M059J (cell line): Measurements from ENCODE around the gene MLEC. TPM values are rescaled to one million over a fixed set of nuclear protein-coding genes. Genes with fewer than 3 reads are reported as not detected.
"Not testable (repeated sequence)": the region's sequence is repeated elsewhere in the genome, so short reads cannot be mapped to it uniquely, and the experiment has no call there.

Experiments used
- DNase-seq: peaks from one replicate; pipeline ENCODE4 v3.0.0-alpha.2; 2012; ENCODE audit warnings: low read depth
- total RNA-seq: library from RNA; depleted of rRNA; stranded (reverse); fragments of >200 nt; shearing (Covaris generic); gene quantifications from 2 replicates; pipeline ENCODE4 v1.2.3, GENCODE V29; 2014

The MLEC gene
- total RNA-seq, 1 experiment from 2014 or later = 148 TPM

GRCh38 chr12:120662879-120663278 lies 24.1 kb upstream of the MLEC start:
- DNase-seq = no peak

GRCh38 chr12:120663741-120664140 lies 23.2 kb upstream of the MLEC start:
- DNase-seq = no peak

DNA sequence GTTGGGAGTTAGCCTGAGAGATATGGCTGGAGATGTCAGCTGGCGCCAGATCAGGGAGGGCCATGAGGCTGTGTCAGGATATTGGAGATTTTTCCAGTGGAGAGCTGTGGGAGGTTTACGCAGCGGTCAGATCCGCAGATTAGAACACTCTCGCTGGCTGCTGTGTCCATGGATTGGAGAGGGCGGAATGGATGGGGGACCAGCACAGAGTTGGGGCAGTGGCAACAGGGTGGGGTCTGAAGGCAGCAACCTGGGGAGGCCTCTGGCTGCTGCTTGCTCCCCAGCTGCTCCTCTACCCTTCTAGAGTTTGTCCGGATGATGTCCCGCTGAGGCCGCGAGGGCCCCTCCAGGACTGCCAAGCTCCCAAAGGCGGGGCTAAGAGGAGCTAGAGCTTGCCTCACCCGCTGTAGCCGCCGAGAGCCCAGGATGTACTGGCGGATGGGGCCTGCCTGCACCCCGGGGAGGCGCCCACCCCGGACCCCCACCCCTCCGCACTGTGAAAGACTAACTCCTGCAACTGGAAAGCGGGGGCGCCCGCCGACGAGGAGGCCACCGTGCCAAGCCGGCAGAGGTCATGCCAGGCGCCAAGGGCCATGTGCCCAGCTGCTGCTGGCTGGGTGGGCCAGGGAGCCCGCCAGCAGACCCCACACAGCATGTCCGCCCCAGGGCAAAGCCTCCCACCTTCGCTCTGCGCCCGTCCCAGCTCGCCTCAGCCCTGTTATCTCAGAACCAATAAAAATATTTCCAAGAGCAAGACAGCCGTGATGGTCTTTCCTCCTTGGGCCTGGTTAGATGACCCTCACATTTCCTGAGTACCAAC lies 20.2 kb upstream of the MLEC start:
- no peak for DNase-seq

- no peak for DNase-seq
Measured at GRCh38 chr12:120668091-120668867, 18.7 kb upstream of the MLEC start.

GRCh38 chr12:120668868-120669840 lies 17.8 kb upstream of the MLEC start:
- peak; percentile 28 for DNase-seq

- DNase-seq = not testable (repeated sequence)
Measured at GRCh38 chr12:120670237-120670636, 16.7 kb upstream of the MLEC start.

DNA sequence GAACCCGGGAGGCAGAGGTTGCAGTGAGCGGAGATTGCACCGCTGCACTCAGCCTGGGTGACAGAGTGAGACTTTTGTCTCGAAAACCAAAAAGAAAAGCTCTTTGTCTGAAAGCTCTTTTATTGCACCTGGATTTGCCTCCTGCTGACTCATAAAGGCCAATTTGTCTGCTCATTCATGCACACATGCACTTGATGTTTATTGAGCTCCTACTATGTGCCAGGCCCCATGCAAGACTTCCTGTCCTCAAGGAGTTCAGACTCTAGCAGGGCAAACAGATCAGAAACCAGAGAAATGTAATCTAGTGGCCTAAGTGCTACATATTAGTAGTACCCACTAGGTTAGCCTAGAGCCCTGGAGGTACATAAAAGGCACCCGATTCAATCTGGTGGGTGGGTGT lies 16.3 kb upstream of the MLEC start:
- no peak for DNase-seq

DNA sequence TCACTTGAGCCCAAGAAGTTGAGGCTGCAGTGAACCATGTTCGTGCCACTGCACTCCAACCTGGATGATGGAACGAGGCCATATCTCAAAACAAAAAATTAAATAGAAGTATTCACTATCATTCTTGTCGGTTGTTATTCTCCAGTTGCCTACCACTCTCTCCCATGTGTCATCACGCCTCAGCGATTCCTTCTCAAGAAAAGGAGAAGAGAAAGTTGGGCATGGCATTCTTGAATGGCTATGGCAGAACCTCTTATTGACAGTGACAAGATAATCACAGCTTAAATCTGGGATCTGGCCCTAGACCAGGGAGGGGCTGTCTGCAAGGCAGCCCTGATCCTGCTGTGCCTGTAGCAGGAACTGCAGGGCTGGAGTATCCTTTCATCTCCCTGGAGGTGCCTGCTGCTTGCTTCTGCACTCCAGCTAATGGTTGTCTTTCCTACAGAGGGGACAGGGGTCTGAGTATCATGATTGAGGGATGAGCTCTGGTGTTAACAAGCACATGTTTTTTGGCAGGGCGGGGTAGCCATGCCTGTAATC lies 12.8 kb upstream of the MLEC start:
- DNase-seq = no peak

- DNase-seq = peak; percentile 78
Measured at GRCh38 chr12:120677765-120678473, 9.0 kb upstream of the MLEC start.

DNA sequence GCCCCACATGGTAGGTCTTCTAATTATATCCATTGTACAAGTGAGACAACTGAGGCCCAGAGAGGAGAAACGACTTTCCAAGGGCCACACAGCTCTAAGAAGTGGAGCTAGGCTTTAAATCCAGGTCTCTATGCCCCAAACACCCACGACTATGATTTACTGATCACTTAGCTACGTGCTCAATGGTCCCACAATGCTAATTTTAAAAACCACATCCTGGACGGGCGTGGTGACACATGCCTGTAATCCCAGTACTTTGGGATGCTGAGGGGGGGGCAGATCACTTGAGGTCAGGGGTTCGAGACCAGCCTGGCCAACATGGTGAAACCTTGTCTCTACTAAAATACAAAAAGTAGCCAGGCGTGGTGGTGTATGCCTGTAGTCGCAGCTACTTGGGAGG lies 8.4 kb upstream of the MLEC start:
- peak; percentile 70 for DNase-seq

DNA sequence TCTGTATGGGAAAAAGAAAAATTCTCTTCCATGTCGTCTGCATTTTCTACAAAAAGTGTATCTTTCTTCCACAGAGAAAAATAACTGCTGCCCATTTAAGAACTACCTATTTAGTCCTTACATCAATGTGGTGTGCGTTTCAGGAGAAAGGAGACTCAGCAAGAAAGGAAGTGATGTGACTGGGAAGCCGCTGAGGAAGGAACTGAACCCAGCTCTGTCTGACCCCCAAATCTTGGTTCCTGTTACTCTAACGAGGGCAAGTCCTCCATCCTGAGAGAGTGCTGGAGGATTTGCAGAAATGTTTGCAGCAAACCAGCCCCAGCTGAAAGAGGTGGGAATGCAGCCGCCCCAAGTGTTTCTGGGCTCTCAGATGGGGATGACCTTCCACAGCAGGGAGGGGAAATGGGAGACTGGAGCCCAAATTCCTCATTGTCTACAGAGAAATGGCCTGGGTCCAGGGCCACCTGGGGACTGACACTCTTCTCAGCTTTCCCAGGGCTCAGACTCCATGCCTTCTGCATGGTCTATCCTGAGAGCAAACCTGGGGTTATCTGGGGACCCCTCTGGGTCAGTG lies 6.7 kb upstream of the MLEC start:
- no peak for DNase-seq

- peak; percentile 61 for DNase-seq
Measured at GRCh38 chr12:120684523-120684932, 2.4 kb upstream of the MLEC start.

- DNase-seq = no peak
Measured at GRCh38 chr12:120685522-120685921, 1.4 kb upstream of the MLEC start.

DNA sequence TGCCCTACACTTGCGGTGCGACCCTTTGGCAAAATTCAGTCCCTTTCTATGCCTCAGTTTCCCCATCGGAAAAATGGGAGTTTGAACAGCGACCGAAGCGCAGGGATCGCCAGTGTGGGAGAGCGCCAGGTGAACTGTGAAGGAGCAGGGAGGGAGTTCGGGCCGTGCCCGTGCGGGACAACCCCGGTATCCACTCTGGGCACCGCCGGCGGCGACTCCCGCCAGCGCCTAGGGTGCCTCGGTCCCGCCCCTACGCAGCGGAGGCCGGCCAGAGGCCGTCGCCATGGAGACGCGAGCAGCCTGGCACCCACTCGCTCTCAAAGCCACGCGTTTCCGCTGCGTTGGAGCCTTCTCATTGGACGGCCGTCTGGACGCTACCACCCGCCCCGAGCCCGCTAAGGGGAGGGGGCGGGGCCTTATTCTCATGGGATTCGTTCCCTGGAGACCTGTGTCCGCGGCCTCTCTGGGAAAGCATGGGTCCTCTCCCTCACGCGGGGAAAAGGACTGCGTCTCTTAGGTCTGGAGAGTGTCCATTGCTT lies 729 bp upstream of the MLEC start:
- peak; percentile 97 for DNase-seq

GRCh38 chr12:120687578-120688289 lies 785 bp downstream of the MLEC start:
- peak; percentile 24 for DNase-seq

DNA sequence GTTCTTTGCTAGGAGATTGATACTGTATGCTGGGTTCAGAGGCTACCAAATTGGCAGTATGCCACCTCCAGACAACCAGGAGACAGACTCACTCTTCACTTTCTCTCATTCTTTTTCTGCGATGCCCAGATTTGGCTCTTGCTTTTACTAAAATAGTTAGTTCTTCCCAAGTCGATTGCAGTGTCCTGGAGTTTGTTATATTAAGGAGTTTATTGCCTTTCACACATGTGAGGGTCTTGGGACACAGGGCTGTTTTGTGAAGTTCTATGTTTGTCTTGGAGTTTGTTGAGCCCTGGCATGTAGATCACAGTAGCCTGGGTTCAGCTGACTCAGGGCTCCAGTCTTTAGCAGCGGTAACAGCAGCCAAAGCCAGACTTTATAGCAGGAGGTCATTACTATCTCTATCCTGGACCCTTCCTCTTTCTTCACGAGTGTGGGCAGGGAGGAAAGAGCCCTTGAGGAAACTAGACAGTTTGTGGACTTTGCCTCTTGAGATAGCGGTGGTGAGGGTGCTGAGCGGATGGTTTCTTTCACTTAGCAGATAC lies 1.6 kb downstream of the MLEC start:
- DNase-seq = peak; percentile 50

DNA sequence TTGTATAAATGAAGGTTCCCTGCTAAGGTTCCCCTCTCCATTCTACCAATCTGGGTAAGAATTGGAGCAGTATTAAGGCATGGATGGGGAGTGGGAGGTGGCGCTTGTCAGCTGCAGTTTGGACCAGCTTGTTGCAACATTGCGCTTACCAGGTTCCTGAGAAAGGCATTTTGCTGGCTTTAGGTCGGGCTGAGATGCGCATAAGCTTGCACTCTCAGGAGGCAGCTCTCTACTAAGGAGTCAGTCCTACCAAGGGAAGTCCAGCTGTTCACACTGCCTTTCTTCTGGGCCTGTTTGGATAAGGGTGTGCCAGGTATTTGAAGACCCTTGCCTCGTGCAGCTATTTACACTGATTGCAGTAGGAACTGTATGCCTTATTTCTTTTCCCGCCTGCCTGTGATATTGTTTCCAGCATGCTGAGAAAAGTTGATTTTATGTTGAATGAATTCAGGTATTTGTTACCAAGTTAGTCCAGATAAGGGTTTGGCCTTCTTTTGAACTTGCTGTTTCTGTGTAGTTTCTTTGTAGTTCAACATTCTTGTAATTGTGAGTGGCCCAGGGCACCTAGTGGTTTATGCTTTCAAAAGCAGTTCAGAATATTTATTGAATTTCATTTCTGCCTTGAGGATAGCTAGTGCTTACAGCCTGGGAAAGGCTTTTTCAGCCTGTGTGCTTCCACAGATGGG lies 2.6 kb downstream of the MLEC start:
- no peak for DNase-seq

- no peak for DNase-seq
Measured at GRCh38 chr12:120690083-120690450, 3.1 kb downstream of the MLEC start.

DNA sequence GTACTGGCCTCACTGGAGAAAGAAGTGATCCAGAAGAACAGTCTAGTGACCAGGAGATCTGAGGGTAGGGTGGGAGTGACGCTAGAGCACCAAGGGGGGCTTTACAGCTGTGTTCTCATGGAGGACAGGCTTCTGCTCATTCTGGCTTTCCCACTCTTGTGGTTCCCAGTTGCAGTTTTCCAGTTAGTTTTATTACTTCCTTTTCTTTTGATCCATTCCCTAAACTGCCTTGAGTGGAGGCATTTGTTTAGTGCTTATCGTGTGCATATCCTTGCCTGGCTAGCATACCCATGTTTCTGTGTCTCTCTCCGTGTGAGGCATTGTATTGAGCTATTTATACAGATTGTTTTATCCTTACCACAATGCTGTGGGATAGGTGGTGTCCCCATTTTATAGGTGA lies 4.0 kb downstream of the MLEC start:
- DNase-seq = no peak
